Endometrium (tissue), 2 donors: ENCODE results near the gene IKZF3.
"Not testable (repeated sequence)": the region's sequence is repeated elsewhere in the genome, so short reads cannot be mapped to it uniquely, and the experiment has no call there.

Source experiments
- FAIRE-seq: peaks from 2 replicates; lab custom pipeline; 2012; peaks lifted over from hg19 to GRCh38; lab: Jason Lieb, UNC
- donor health status: control.
- donor health status: control.

Gene IKZF3

DNA sequence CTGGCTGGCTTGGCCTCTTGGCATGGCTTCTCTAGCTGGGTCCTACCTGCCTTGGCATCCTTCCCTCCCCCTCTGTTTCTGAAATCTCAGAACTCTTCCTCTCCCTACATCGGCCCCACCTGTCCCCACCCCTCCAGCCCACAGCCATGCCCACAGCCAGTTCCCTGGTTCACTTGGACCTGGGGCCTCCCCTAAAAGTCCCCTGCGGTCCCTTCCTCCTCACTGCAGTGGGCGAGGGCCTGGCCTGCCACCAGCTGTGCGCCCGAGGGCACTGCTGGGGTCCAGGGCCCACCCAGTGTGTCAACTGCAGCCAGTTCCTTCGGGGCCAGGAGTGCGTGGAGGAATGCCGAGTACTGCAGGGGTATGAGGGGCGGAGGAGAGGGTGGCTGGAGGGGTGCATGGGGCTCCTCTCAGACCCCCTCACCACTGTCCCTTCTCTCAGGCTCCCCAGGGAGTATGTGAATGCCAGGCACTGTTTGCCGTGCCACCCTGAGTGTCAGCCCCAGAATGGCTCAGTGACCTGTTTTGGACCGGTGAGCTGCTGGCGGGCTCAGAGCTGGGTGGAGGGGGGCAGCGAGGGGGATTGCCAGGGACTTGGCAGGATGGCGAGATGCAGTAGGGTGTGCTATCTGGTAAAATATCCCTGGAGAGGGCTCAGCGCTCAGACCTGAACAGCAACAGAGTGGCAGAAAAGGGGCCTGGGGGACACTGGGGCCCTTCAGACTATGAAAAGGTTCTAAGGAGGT lies 147.9 kb downstream of the IKZF3 start:
- no peak for FAIRE-seq

GRCh38 chr17:39715375-39716072 lies 148.6 kb downstream of the IKZF3 start:
- FAIRE-seq = no peak

DNA sequence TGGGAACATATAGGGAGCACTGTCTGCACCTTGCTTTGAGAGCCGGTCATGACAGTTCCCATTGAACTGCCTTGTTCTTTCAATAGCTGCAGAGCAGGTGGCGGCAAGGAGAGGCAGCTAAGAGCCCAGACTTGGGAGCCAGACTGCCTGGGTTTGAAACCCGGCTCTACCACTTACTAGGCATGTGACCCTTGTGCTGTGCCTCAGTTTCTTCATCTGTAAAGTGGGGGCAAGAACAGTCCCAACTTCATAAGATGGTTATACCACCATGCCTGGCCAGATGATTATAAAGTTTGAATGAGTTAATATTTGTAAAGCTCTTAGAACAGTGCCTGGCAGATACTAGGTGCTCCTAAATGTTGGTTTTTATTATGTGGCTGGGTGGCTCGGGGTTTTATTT lies 149.9 kb downstream of the IKZF3 start:
- no peak for FAIRE-seq

- FAIRE-seq = no peak
Measured at GRCh38 chr17:39711851-39712250, 152.3 kb downstream of the IKZF3 start.

GRCh38 chr17:39711071-39711470 lies 153.0 kb downstream of the IKZF3 start:
- not testable (repeated sequence) for FAIRE-seq

DNA sequence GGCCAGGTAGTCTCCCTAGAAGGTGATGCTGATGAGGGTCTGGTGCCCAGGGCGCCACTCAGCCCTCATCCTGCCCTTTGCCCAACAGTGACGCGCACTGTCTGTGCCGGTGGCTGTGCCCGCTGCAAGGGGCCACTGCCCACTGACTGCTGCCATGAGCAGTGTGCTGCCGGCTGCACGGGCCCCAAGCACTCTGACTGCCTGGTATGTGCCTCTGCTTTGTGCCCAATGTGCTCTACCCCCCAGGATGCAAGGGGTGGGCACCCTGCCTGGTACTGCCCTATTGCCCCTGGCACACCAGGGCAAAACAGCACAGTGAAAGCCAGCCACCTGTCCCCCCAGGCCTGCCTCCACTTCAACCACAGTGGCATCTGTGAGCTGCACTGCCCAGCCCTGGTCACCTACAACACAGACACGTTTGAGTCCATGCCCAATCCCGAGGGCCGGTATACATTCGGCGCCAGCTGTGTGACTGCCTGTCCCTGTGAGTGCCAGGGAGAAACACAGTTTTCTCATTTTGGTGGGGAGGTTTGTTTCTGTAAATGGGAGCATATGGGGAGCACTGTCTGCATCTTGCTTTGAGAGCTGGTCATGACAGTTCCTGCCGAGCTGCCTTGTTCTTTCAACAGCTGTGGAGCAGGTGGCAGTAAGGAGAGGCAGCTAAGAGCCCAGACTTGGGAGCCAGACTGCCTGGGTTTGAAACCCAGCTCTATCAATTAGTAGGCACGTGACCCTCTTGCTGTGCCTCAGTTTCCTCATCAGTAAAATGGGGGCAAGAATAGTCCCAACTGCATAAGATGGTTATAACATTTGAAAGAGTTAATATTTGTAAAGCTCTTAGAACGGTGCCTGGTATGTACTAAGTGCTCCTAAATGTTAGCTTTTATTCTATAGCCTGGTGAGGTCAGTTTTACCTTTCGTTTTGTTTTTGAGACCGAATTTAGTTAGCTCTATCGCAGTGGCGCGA lies 153.8 kb downstream of the IKZF3 start:
- no peak for FAIRE-seq

- FAIRE-seq = no peak
Measured at GRCh38 chr17:39709319-39709997, 154.7 kb downstream of the IKZF3 start.
